Activated CD4-positive, alpha-beta T cell treated with anti-CD3 and anti-CD28 coated beads for 36 hours (primary cell): ENCODE measurements around the gene IBSP. TPM values are rescaled to one million over a fixed set of nuclear protein-coding genes. Genes with fewer than 3 reads are reported as not detected.

Source experiments
- ATAC-seq: fragments of 200-7000 bp; cut with Tn5 transposase; one replicate; pipeline ENCODE4 v1.10.0; 2021; ENCODE audit warnings: mild to moderate bottlenecking, moderate library complexity
- CTCF ChIA-PET: fragments of 350-600 bp; sonication (Branson Sonifier 250); formaldehyde crosslinking; loops from one replicate; lab custom pipeline; 2021; ENCODE audit warnings: antibody characterized with exemption; lab: Charles Lee
- POLR2A ChIA-PET: fragments of 350-600 bp; sonication (Branson Sonifier 250); formaldehyde crosslinking; loops from one replicate; lab custom pipeline; 2021; ENCODE audit warnings: antibody characterized with exemption, inconsistent platforms; lab: Charles Lee
- DNase-seq: peaks from one replicate; pipeline ENCODE4 v3.0.0-alpha.2; 2020
- H3K27ac Mint-ChIP-seq: one replicate; pipeline ENCODE4 v1.8.0; 2021; ENCODE audit warnings: mixed read lengths
- H3K27me3 Mint-ChIP-seq: one replicate; pipeline ENCODE4 v1.8.0; 2021; ENCODE audit warnings: mixed read lengths
- H3K36me3 Mint-ChIP-seq: one replicate; pipeline ENCODE4 v1.8.0; 2021; ENCODE audit warnings: low read depth, mixed read lengths
- H3K4me1 Mint-ChIP-seq: one replicate; pipeline ENCODE4 v1.8.0; 2021; ENCODE audit warnings: mixed read lengths
- H3K4me3 Mint-ChIP-seq: one replicate; pipeline ENCODE4 v1.8.0; 2021; ENCODE audit warnings: mild to moderate bottlenecking, moderate library complexity, mixed read lengths
- H3K9me3 Mint-ChIP-seq: one replicate; pipeline ENCODE4 v1.8.0; 2021; ENCODE audit warnings: low read depth, mixed read lengths
- intact Hi-C, 2 experiments: fragments of 100-400 bp; cut with DNase I in 1 of 2; cut with micrococcal nuclease in 1 of 2; formaldehyde crosslinking; loops; one replicate each; pipeline versions ENCODE4 v1.14.2 to v1.15.1; 2022 to 2024; cut with DNase I, micrococcal nuclease
- total RNA-seq, 2 experiments: library from RNA; stranded (reverse); gene quantifications; one replicate each; pipeline ENCODE4 v1.2.3, GENCODE V29; 2021

Gene IBSP
- total RNA-seq, 2 experiments from 2014 or later: not detected

GRCh38 chr4:87853108-87853507 is 53.8 kb downstream of the IBSP start:
- Mint-ChIP-seq H3K4me3 (no peak overlapping the region), H3K36me3 (no peaks in the 10 kb centered on the region), H3K27me3 (peaks cover 8% of the 10 kb centered on the region), H3K4me1 (peaks cover 11% of the 10 kb centered on the region), H3K9me3 (no peaks in the 10 kb centered on the region), H3K27ac (no peak overlapping the region)
- ChIA-PET POLR2A (no interaction called here), CTCF (interaction anchor here (0.5 to 6.7 kb wide), 23 partner anchors 10 to 660 kb away, joined by 3 to 43 read pairs (median 3); partner anchors contain the start of gene SPP1)
- ATAC-seq (no peak), DNase-seq (no peak)
- intact Hi-C loops: loop anchor here (1.0 to 5.0 kb wide), 5 partner anchors 120 to 664 kb away; no protein-coding TSS in a partner anchor

GRCh38 chr4:87853891-87854290 is 54.5 kb downstream of the IBSP start:
- Mint-ChIP-seq H3K4me3 (no peak overlapping the region), H3K27ac (no peak overlapping the region), H3K36me3 (no peaks in the 10 kb centered on the region), H3K27me3 (peaks cover 13% of the 10 kb centered on the region), H3K9me3 (no peaks in the 10 kb centered on the region), H3K4me1 (peaks cover 9% of the 10 kb centered on the region)
- DNase-seq: no peak
- ChIA-PET POLR2A (no interaction called here), CTCF (interaction anchor here (1.2 to 6.7 kb wide), 4 partner anchors 119 to 176 kb away, joined by 4 to 43 read pairs (median 8); partner anchors contain the start of gene SPP1)
- ATAC-seq: no peak
- intact Hi-C loops: loop anchor here (1.0 to 5.0 kb wide), 5 partner anchors 119 to 663 kb away; no protein-coding TSS in a partner anchor

- ATAC-seq (no peak), DNase-seq (no peak)
- Mint-ChIP-seq H3K27ac (no peak overlapping the region), H3K36me3 (no peaks in the 10 kb centered on the region), H3K4me1 (no peaks in the 10 kb centered on the region), H3K27me3 (peaks cover 16% of the 10 kb centered on the region), H3K9me3 (no peaks in the 10 kb centered on the region), H3K4me3 (no peak overlapping the region)
- ChIA-PET POLR2A (no interaction called here), CTCF (interaction anchor here (0.6 to 1.3 kb wide), 3 partner anchors 36 to 118 kb away, joined by 3 to 4 read pairs (median 3); no protein-coding TSS in a partner anchor)
- intact Hi-C loops: no loop called here
These were observed 56.2 kb downstream of the IBSP start for GRCh38 chr4:87855559-87855958.

GRCh38 chr4:87856816-87857215 is 57.5 kb downstream of the IBSP start:
- Mint-ChIP-seq H3K9me3 (no peaks in the 10 kb centered on the region), H3K27me3 (peaks cover 16% of the 10 kb centered on the region), H3K36me3 (no peaks in the 10 kb centered on the region), H3K27ac (no peak overlapping the region), H3K4me1 (no peaks in the 10 kb centered on the region), H3K4me3 (no peak overlapping the region)
- DNase-seq: no peak
- intact Hi-C loops: no loop called here
- POLR2A ChIA-PET: no interaction called here
- ATAC-seq: no peak
- CTCF ChIA-PET: interaction anchor here (1.8 kb wide), 1 partner anchor 9 kb away, joined by 8 read pairs; no protein-coding TSS in a partner anchor

GRCh38 chr4:87857789-87858188 is 58.4 kb downstream of the IBSP start:
- CTCF ChIA-PET: interaction anchor here (0.6 to 1.8 kb wide), 2 partner anchors 10 to 357 kb away, joined by 3 to 8 read pairs; no protein-coding TSS in a partner anchor

More at GRCh38 chr4:87857789-87858188, 58.4 kb downstream of the IBSP start:
- H3K27ac Mint-ChIP-seq: no peak overlapping the region
- no peaks in the 10 kb centered on the region for H3K36me3 Mint-ChIP-seq
- H3K27me3 Mint-ChIP-seq: peaks cover 16% of the 10 kb centered on the region
- POLR2A ChIA-PET: no interaction called here
- no peak for DNase-seq
- ATAC-seq: no peak
- intact Hi-C loops: no loop called here
- no peak overlapping the region for H3K4me3 Mint-ChIP-seq
- no peaks in the 10 kb centered on the region for H3K9me3 Mint-ChIP-seq
- H3K4me1 Mint-ChIP-seq: no peaks in the 10 kb centered on the region

Other genes starting within 250 kb of the IBSP start
- gene DSPP, start 191.0 kb upstream of the IBSP start, total RNA-seq: not detected
- not detected for gene DMP1, start 149.3 kb upstream of the IBSP start, total RNA-seq
- not detected for gene MEPE, start 33.4 kb downstream of the IBSP start, total RNA-seq
- not detected for gene SPP1, start 176.2 kb downstream of the IBSP start, total RNA-seq
- 1 to 10 TPM; 4.1 to 5.0 TPM for gene PKD2, start 208.1 kb downstream of the IBSP start, total RNA-seq